ENCODE measurements around the gene ZNRD2.

The ZNRD2 gene

GRCh38 chr11:65525546-65526480, 44.5 kb upstream of the ZNRD2 start:
- TF ChIP-seq CTCF (conservative IDR thresholded peaks at IDR 0.05; ENCODE audit: control insufficient read depth, insufficient read depth, low read depth, low read length) = no peak
- peak overlapping the region; percentile 78 for H3K4me3 ChIP-seq (ENCODE audit: control insufficient read depth, low read depth, low read length)
- DNase-seq (ENCODE audit: low read depth) = no peak

- DNase-seq (ENCODE audit: low read depth) = no peak
- no peak for TF ChIP-seq CTCF (conservative IDR thresholded peaks at IDR 0.05; ENCODE audit: control insufficient read depth, insufficient read depth, low read depth, low read length)
- H3K4me3 ChIP-seq (ENCODE audit: control insufficient read depth, low read depth, low read length) = no peak overlapping the region
These were observed 43.5 kb upstream of the ZNRD2 start for GRCh38 chr11:65526744-65527143.

- no peak for DNase-seq (ENCODE audit: low read depth)
- no peak for TF ChIP-seq CTCF (conservative IDR thresholded peaks at IDR 0.05; ENCODE audit: control insufficient read depth, insufficient read depth, low read depth, low read length)
- no peak overlapping the region for H3K4me3 ChIP-seq (ENCODE audit: control insufficient read depth, low read depth, low read length)
These were observed 41.4 kb upstream of the ZNRD2 start for GRCh38 chr11:65528819-65529350.

GRCh38 chr11:65529475-65530156, 40.7 kb upstream of the ZNRD2 start:
- peak; percentile 34 for DNase-seq (ENCODE audit: low read depth)
- H3K4me3 ChIP-seq (ENCODE audit: control insufficient read depth, low read depth, low read length) = no peak overlapping the region
- TF ChIP-seq CTCF (conservative IDR thresholded peaks at IDR 0.05; ENCODE audit: control insufficient read depth, insufficient read depth, low read depth, low read length) = no peak

GRCh38 chr11:65530157-65530496, 40.1 kb upstream of the ZNRD2 start:
- DNase-seq (ENCODE audit: low read depth) = no peak
- H3K4me3 ChIP-seq (ENCODE audit: control insufficient read depth, low read depth, low read length) = no peak overlapping the region
- peak; percentile 21 for TF ChIP-seq CTCF (conservative IDR thresholded peaks at IDR 0.05; ENCODE audit: control insufficient read depth, insufficient read depth, low read depth, low read length)

- H3K4me3 ChIP-seq (ENCODE audit: control insufficient read depth, low read depth, low read length) = no peak overlapping the region
- TF ChIP-seq CTCF (conservative IDR thresholded peaks at IDR 0.05; ENCODE audit: control insufficient read depth, insufficient read depth, low read depth, low read length) = no peak
- DNase-seq (ENCODE audit: low read depth) = no peak
These were observed 37.8 kb upstream of the ZNRD2 start for GRCh38 chr11:65532388-65533064.

Data from fibroblast of mammary gland (primary cell).